ENCODE data around the gene PDIK1L. TPM values are rescaled to one million over a fixed set of nuclear protein-coding genes. Genes with fewer than 3 reads are reported as not detected.
A peak's percentile ranks its signal among the peaks of the same experiment; 100 is the strongest.

The PDIK1L gene
- total RNA-seq, 4 donors from 2014 or later, result 5.1 to 6.4 (median 5.7) TPM

- 78% methylated on average over 4 of the region's 4 CpGs for WGBS
- Histone ChIP-seq H3K27me3 (peaks cover 0 to 4% (median 0%) of the 10 kb centered on the region in 4 donors), H3K4me1 (peaks cover 36 to 49% (median 42%) of the 10 kb centered on the region in 4 donors), H3K9me3 (no peaks in the 10 kb centered on the region), H3K4me3 (no peak overlapping the region), H3K36me3 (peaks cover 0 to 9% (median 5%) of the 10 kb centered on the region in 4 donors), H3K27ac (replicated peaks in 1 of 4) (no peak overlapping the region)
- TF ChIP-seq EP300 (IDR thresholded peaks at IDR 0.05), result no peak
- no peak for TF ChIP-seq POLR2AphosphoS5 (IDR thresholded peaks at IDR 0.05)
- TF ChIP-seq, protein P1, sequence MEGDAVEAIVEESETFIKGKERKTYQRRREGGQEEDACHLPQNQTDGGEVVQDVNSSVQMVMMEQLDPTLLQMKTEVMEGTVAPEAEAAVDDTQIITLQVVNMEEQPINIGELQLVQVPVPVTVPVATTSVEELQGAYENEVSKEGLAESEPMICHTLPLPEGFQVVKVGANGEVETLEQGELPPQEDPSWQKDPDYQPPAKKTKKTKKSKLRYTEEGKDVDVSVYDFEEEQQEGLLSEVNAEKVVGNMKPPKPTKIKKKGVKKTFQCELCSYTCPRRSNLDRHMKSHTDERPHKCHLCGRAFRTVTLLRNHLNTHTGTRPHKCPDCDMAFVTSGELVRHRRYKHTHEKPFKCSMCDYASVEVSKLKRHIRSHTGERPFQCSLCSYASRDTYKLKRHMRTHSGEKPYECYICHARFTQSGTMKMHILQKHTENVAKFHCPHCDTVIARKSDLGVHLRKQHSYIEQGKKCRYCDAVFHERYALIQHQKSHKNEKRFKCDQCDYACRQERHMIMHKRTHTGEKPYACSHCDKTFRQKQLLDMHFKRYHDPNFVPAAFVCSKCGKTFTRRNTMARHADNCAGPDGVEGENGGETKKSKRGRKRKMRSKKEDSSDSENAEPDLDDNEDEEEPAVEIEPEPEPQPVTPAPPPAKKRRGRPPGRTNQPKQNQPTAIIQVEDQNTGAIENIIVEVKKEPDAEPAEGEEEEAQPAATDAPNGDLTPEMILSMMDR (IDR thresholded peaks at IDR 0.05), result no peak
- TF ChIP-seq POLR2A (IDR thresholded peaks at IDR 0.05; ENCODE audit: low read depth), result no peak
- no peak for DNase-seq (ENCODE audit: extremely low spot score)
- intact Hi-C loops (cut with DNase I), result no loop called here
Observed at GRCh38 chr1:26166719-26167281, 55.2 kb downstream of the PDIK1L start.

DNA sequence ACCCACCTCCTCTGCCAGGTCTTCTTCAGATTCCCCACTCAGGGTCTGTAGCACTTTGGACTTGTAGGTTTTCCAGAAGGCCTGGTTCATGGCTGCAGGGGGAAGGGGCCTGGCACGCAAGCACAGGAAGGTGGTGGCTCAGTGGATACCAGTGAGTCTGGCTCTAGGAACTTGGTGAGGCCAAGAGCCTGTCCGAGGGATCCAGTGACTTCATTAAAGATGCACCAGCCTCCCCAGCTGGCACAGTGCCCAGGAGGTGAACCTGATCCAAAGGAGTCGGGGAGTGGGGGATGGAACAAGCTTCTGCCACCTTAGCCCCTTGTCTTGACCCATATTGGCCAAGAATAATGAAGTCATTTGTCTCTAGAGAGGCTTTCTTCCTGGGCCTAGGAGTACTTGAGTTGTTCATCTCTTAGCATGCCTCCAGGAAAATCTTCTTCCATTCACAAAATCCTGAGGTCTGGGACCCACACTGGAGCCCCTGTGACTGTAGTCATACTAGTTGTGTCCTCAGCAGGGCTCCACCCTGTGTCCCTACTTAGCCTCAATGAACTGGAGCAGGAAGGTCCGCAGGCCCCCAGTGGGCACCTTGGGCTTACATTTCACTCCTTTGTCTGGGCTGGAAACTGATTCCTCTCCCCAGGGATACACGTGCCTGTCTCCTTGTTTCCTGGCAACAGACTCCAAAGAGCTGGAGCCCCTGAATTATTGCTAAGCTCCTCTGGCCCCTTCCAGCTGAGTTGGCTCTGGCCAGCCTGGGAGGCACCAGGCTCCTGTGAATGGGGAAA is 57.0 kb downstream of the PDIK1L start, which contains the start of gene C1orf232:
C1orf232 (minus strand) TSS at position 554 of the 788 bp plus-strand sequence; CDS start at position 90, 464 bp downstream.
- intact Hi-C loops (cut with DNase I), result no loop called here

GRCh38 chr1:26169198-26169554 is 57.6 kb downstream of the PDIK1L start:
- peak overlapping the region; percentile 77 to 89 (median 77) for H3K27ac ChIP-seq (replicated peaks in 1 of 4)
- intact Hi-C loops (cut with DNase I), result no loop called here
- H3K36me3 ChIP-seq, result peaks cover 0 to 12% (median 7%) of the 10 kb centered on the region in 4 donors
- peak overlapping the region; percentile 74 to 97 (median 91) for H3K4me3 ChIP-seq
- H3K9me3 ChIP-seq, result no peaks in the 10 kb centered on the region
- WGBS, result 50% methylated on average over 4 of the region's 4 CpGs
- no peaks in the 10 kb centered on the region for H3K27me3 ChIP-seq
- no peak for TF ChIP-seq EP300 (IDR thresholded peaks at IDR 0.05)
- TF ChIP-seq, protein P1 (IDR thresholded peaks at IDR 0.05), result no peak
- no peak for TF ChIP-seq POLR2A (IDR thresholded peaks at IDR 0.05; ENCODE audit: low read depth)
- no peak for TF ChIP-seq POLR2AphosphoS5 (IDR thresholded peaks at IDR 0.05)
- peaks cover 26 to 33% (median 30%) of the 10 kb centered on the region in 4 donors for H3K4me1 ChIP-seq
- no peak for DNase-seq (ENCODE audit: extremely low spot score)

More for the DNA sequence above, 57.0 kb downstream of the PDIK1L start, which contains the start of gene C1orf232:
- H3K36me3 ChIP-seq, result peaks cover 0 to 12% (median 7%) of the 10 kb centered on the region in 4 donors
- DNase-seq (ENCODE audit: extremely low spot score), result no peak
- no peaks in the 10 kb centered on the region for H3K9me3 ChIP-seq
- peak within 1 kb of the TSS; percentile 77 to 89 (median 77) for H3K27ac ChIP-seq (replicated peaks in 1 of 4)
- TF ChIP-seq POLR2A (IDR thresholded peaks at IDR 0.05; ENCODE audit: low read depth) (no peak), POLR2AphosphoS5 (IDR thresholded peaks at IDR 0.05) (no peak), EP300 (IDR thresholded peaks at IDR 0.05) (no peak)
- TF ChIP-seq, protein P1 (IDR thresholded peaks at IDR 0.05), result no peak
- peaks cover 0 to 4% (median 0%) of the 10 kb centered on the region in 4 donors for H3K27me3 ChIP-seq
- peak within 1 kb of the TSS; percentile 74 to 97 (median 91) for H3K4me3 ChIP-seq
- WGBS, result 60% methylated on average over 4 of the region's 5 CpGs
- peaks cover 30 to 39% (median 36%) of the 10 kb centered on the region in 4 donors for H3K4me1 ChIP-seq

DNA sequence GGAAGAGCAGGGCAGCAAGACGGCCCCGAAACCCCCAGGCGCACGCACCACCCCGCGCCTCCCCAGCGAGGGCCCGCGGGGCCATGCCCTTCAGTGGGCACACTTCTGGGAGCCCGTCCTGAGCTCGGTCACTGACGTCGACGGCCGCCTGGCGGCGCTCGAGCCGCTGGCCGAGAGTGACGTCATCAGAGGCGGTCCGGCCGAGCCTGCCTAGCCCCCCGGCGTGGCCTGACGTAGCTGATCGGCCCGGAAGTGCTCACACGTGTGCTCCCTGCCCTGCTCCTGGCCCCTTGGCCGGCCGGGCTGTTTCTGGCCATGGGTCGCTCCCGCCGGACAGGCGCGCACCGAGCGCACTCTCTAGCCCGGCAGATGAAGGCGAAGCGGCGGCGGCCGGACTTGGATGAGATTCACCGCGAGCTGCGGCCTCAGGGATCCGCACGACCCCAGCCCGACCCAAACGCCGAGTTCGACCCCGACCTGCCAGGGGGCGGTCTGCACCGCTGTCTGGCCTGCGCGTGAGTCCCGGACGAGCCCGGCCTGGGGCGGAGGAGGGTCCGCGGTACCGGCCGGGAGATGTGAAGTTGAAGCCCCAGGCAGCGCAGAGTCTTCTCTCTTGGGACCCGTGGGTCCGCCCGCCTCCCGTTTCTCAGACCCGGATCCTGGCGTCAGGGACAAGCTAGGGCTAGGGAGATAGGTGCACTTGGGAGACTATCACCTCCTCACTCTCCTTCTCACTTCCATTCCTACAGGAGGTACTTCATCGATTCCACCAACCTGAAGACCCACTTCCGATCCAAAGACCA is 58.2 kb downstream of the PDIK1L start, which contains the start of gene ZNF593:
ZNF593 (plus strand) TSS at position 240 of the 803 bp plus-strand sequence; CDS start at position 316, 76 bp downstream.
- Histone ChIP-seq H3K36me3 (peaks cover 0 to 12% (median 7%) of the 10 kb centered on the region in 4 donors), H3K4me3 (peak within 1 kb of the TSS; percentile 74 to 97 (median 91)), H3K4me1 (peaks cover 20 to 28% (median 24%) of the 10 kb centered on the region in 4 donors), H3K9me3 (no peaks in the 10 kb centered on the region), H3K27ac (replicated peaks in 1 of 4) (peak within 1 kb of the TSS; percentile 77 to 89 (median 77)), H3K27me3 (no peaks in the 10 kb centered on the region)
- TF ChIP-seq, protein P1 (IDR thresholded peaks at IDR 0.05), result peak; percentile 87 to 93 (median 92)
- peak; percentile 66 for TF ChIP-seq POLR2A (IDR thresholded peaks at IDR 0.05; ENCODE audit: low read depth)
- peak; percentile 83 to 85 for TF ChIP-seq POLR2AphosphoS5 (IDR thresholded peaks at IDR 0.05)
- TF ChIP-seq EP300 (IDR thresholded peaks at IDR 0.05), result no peak
- whole genome bisulfite sequencing, result 5% methylated on average over 14 of the region's 76 CpGs
- intact Hi-C loops (cut with DNase I), result loop anchor here (2.0 to 5.0 kb wide), 2 partner anchors 65 to 152 kb away; partner anchors contain the start of gene CEP85
- DNase-seq (ENCODE audit: extremely low spot score), result peak; percentile 97
